SIG-M5 treated with dmso at 0.1 percent for 504 hours (cell line): ENCODE data around the gene HSF4.

Source experiments
- DNase-seq: peaks from one replicate; lab custom pipeline; 2025; ENCODE audit not compliant: unreplicated experiment; lab: John Stamatoyannopoulos, UW

The HSF4 gene

DNA sequence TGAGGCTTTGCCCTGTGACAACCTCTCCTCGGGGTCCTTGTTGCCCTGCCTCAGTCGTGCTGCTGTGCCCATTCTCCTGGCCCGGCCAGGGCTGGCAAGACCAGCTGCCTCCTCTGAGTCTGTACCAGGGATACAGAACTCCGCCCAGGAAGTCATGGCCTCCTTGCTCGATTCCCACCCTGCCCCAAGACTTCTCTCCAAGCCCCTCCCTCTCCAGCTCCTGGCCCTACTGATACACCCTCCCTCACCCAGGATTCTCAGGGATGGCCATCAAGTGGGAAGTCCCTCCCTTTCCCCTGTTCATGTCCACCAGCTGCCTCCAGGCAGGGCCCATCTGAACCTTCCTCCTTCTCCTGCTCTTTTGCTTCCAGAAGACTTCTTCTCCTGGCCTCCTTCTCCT is 51.2 kb downstream of the HSF4 start:
- DNase-seq: no peak

DNA sequence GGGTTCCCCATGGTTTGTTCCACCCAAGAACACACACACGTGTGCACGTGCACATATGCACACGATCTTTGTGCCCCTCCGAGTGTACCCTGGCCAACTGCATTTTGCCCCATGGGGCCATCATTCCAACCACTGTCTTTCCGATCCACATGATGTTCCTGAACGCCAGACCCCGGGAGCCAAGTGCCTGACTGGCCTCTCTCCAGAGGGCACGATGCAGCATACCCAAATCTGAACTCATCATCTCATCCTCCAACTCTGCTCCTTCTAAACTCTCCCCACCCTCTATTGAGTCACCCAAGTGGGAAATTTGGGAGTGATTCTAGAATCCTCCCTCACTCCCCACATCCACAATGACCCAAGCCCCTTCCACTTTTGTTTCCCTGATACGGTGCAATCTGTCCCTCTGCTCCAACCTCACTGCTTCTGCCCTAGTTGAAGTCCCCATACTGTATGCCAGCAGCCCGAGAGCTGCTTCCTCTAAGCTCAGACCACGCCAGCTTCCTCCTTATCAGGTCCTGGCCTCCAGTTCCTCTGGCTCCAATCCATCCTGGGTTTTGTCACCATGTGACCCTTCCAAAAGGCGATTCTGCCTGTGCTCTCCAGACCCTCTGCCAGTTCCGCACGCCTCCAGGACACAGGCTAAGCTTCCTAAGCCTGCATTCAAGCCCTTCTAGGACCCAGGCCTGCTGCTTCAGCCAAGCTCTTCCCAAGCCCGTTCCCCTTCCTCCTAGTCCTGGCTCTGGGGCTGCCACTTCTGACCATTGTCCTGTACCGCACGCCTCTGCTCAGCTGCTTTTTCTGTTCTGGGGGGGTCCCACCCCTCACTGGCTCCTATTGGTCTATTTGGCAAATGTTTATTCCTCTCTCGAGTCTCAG is 52.3 kb downstream of the HSF4 start:
- no peak for DNase-seq
